Central memory CD8-positive, alpha-beta T cell (primary cell): ENCODE results near the gene CREB3L1.
"Not testable (repeated sequence)": the region's sequence is repeated elsewhere in the genome, so short reads cannot be mapped to it uniquely, and the experiment has no call there.

Experiments used
- ATAC-seq: fragments of 150-1000 bp; cut with Tn5 transposase; replicated peaks from 2 replicates; pipeline ENCODE4 v1.10.0; 2022; ENCODE audit warnings: mild to moderate bottlenecking, moderate FRiP score, moderate number of reproducible peaks; ENCODE audit not compliant: poor library complexity, severe bottlenecking; ENCODE audit errors: extremely low read depth
- DNase-seq, 2 donors: peaks; one replicate each; pipeline ENCODE4 v3.0.0; 2021; ENCODE audit warnings: low spot score in 2 of 2
- H3K27ac Mint-ChIP-seq: one replicate; pipeline ENCODE4 v1.8.0; 2022; ENCODE audit warnings: low read depth, mild to moderate bottlenecking, moderate library complexity, mixed read lengths
- H3K27me3 Mint-ChIP-seq: one replicate; pipeline ENCODE4 v1.8.0; 2022; ENCODE audit warnings: mixed read lengths
- H3K36me3 Mint-ChIP-seq: one replicate; pipeline ENCODE4 v1.8.0; 2022; ENCODE audit warnings: mild to moderate bottlenecking, moderate library complexity, mixed read lengths; ENCODE audit not compliant: insufficient read depth
- H3K4me1 Mint-ChIP-seq: one replicate; pipeline ENCODE4 v1.8.0; 2022; ENCODE audit warnings: mixed read lengths
- H3K4me3 Mint-ChIP-seq: one replicate; pipeline ENCODE4 v1.8.0; 2022; ENCODE audit warnings: mild to moderate bottlenecking, moderate library complexity, mixed read lengths
- H3K9me3 Mint-ChIP-seq: one replicate; pipeline ENCODE4 v1.8.0; 2022; ENCODE audit warnings: mixed read lengths

Gene CREB3L1

DNA sequence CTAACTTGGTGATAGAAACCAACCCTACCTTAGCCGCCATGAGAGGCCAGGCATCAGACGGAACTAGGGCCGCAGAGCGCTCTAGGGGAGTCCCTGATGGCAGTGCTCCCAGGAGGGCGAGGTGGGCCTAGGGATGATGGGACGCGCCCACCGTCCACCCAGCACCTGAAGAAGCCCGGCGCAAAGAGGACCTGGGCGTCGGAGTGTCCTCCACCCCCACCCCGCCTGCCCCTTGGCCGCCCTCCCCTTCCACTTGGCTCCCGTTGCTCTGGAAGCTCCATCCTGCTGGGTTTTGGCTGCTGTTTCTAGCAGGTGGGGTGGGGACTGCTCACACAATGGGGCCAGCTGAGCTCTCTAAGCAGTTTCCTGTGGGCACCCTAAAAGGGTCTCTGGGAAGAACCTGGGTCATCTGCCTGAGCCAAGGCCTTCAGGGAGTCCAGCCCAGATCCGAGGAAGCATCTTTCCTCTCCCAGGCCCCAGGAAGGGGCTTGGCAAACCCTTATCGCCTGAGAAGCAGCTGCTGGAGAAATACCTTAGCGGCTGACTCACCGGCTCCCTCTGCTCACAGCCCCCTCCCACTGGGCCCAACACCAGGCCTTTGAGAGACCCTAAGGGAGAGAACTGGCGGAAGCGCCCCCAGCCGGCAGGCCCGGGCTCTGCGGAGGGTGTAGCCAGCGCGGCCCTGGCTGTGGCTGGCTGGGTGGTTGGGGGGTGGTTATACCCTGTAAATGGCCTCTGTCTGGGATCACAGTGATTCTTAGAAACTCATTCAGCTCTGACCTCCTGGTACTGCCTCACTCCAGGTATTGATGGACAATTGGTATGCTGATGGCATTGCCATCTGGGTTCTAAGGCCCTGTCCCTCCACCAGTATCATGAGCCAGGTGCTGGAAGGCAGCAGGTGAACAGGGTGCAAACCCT, 19.3 kb downstream of the CREB3L1 start:
- ATAC-seq (no peak), DNase-seq (no peak)
- H3K9me3 Mint-ChIP-seq, result no peaks in the 10 kb centered on the region
- peaks cover 24% of the 10 kb centered on the region for H3K27me3 Mint-ChIP-seq
- no peaks in the 10 kb centered on the region for H3K36me3 Mint-ChIP-seq
- H3K4me1 Mint-ChIP-seq, result peaks cover 5% of the 10 kb centered on the region
- H3K4me3 Mint-ChIP-seq, result peak overlapping the region; percentile 79
- no peak overlapping the region for H3K27ac Mint-ChIP-seq

DNA sequence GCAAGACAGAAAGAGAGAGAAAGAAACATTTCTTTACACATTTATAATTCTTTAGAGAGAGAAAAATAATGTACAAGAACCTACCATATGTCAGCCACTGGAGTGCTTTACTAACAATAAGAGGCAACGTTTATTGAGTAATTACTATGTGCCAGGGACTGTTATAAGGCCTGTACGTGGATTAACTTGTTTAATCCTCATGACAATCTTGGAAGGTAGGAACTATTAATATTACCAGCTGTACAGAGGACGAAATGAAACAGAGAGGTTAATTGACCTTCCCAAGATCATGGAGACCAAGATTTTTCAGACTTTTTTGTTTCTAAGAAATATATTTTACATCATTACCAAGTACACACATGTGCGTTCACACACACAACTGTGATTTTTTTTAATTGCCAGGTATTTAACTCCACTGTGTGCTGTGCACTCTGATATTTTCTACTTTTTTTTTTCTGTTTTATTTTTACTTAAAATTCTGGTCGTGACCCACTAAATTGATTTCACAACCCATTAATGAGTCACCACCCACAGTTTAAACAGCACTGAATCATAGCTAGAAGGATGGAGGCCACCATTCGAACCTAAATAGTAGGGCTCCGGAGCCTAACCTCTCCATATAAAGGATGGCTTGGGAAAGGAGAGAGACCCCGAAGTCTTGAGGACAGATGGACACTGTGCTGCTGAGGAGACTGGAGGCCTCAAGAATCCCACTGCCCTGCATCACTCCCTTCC, 21.4 kb downstream of the CREB3L1 start:
- Mint-ChIP-seq H3K36me3 (no peaks in the 10 kb centered on the region), H3K4me3 (no peak overlapping the region), H3K27me3 (peaks cover 24% of the 10 kb centered on the region), H3K4me1 (peaks cover 5% of the 10 kb centered on the region), H3K27ac (no peak overlapping the region), H3K9me3 (no peaks in the 10 kb centered on the region)
- ATAC-seq (no peak), DNase-seq (no peak)

DNA sequence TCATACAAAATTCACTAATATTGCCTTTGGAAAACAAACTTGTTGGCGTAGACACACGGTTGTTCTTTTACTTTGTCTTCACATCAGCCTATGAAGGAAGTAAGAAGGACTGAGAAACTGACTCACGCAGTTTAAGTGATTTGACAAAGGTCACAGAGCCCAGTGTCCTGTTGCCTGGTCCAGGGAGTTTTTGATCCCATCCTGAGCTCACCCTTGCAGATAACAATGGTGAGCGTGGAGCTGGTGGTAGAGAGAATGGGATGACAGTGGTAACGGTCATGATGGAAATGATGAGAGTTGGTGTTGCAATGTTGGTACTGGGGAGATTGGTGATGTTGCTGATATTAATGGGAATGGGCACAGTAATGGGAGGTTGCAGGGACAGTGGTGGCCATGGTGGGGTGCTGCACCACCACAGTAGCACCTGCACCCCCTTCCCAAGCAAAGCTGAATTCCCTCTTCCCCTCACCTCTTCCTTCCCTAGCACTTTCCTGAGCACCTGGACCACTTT, 22.0 kb downstream of the CREB3L1 start:
- peaks cover 24% of the 10 kb centered on the region for H3K27me3 Mint-ChIP-seq
- ATAC-seq, result no peak

DNA sequence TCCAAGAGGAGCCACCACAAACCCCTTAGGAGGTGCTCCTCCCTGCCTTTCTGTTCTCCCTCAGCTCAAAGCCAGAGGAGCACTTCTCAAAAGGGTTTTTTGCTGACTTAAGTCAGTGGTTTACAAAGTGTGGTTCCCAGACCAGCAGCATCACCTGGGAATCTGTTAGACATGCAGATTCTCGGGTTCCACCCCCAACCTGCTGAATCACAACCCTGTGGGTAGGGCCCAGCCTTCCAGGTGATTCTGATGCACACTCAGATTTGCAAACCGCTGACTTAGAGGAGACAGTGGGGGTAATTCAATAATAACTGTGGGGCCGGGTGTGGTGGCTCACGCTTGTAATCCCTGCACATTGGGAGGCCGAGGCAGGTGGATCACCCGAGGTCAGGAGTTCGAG, 22.8 kb downstream of the CREB3L1 start:
- ATAC-seq, result no peak
- Mint-ChIP-seq H3K27ac (no peak overlapping the region), H3K4me1 (peaks cover 5% of the 10 kb centered on the region), H3K36me3 (peaks cover 1% of the 10 kb centered on the region), H3K27me3 (peaks cover 24% of the 10 kb centered on the region), H3K9me3 (no peaks in the 10 kb centered on the region), H3K4me3 (no peak overlapping the region)
- no peak for DNase-seq

More for the DNA sequence above, 22.0 kb downstream of the CREB3L1 start:
- Mint-ChIP-seq H3K27ac (no peak overlapping the region), H3K9me3 (no peaks in the 10 kb centered on the region), H3K4me3 (no peak overlapping the region), H3K4me1 (peaks cover 5% of the 10 kb centered on the region), H3K36me3 (no peaks in the 10 kb centered on the region)
- DNase-seq, result no peak

DNA sequence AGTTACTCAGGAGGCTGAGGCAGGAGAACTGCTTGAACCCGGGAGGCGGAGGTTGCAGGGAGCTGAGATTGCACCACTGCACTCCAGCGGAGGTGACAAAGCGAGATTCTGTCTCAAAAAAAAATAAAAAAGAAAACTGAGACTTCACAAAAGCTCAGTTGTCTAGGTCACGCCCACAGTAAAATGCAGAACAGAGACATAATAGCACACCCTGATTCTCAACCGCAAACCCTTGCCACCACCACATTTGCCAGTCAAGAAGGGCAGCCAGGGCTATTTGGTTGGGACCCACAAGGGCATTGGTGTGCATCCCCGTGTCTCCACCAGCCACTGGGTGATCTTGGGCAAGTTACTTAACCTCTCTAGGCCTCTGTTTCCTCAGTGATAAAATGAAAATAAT, 25.4 kb downstream of the CREB3L1 start:
- ATAC-seq, result no peak

DNA sequence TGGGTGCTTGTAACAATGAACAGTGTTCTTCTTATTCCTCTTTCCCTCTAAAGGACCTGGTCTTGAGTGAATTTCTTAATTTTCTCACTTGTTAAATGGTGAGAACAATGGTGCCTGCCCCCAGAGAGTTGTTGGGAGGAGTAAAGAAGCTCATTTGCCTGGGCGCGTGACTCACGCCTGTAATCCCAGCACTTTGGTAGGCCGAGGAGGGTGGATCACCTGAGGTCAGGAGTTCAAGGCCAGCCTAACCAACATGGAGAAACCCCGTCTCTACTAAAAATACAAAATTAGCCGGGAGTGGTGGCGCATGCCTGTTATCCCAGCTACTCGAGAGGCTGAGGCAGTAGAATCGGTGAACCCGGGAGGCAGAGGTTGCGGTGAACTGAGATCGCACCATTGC, 26.6 kb downstream of the CREB3L1 start:
- ATAC-seq, H3K36me3 Mint-ChIP-seq, DNase-seq, H3K9me3 Mint-ChIP-seq, H3K4me3 Mint-ChIP-seq, H3K27me3 Mint-ChIP-seq, H3K4me1 Mint-ChIP-seq, H3K27ac Mint-ChIP-seq: not testable (repeated sequence)

More for the DNA sequence above, 25.4 kb downstream of the CREB3L1 start:
- H3K36me3 Mint-ChIP-seq, result peaks cover 1% of the 10 kb centered on the region
- H3K27ac Mint-ChIP-seq, result no peak overlapping the region
- no peak for DNase-seq
- no peaks in the 10 kb centered on the region for H3K9me3 Mint-ChIP-seq
- peaks cover 16% of the 10 kb centered on the region for H3K27me3 Mint-ChIP-seq
- H3K4me3 Mint-ChIP-seq, result no peak overlapping the region
- no peaks in the 10 kb centered on the region for H3K4me1 Mint-ChIP-seq

DNA sequence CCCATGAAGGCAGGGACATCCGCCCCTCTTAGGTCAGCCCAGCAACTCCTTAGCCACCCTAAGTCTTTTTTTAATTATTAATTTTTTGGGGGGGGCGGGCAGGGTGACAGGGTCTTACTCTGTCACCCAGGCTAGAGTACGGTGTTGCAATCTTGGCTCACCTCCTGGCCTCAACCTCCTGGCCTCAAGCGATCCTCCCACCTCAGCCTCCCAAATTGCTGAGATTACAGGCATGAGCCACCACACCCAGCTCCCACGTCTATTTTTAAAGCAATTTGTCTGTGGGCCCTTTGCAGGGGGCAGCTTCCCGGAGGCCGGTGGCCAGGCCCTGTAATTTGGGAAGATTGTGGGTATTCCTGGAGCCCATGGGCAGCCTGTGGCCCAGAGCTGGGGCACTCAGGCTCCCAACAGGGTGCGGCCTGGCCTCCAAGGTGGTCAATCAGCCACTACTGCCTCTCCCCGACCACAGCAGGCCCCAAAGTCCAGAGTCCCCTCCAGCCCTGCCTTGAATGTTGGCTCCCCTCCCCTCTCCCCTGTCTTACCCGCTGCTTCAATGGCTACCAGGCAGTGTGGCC, 27.2 kb downstream of the CREB3L1 start:
- Mint-ChIP-seq H3K27ac (no peak overlapping the region), H3K36me3 (peaks cover 1% of the 10 kb centered on the region), H3K4me1 (no peaks in the 10 kb centered on the region), H3K27me3 (no peaks in the 10 kb centered on the region), H3K4me3 (no peak overlapping the region), H3K9me3 (no peaks in the 10 kb centered on the region)
- ATAC-seq (no peak), DNase-seq (no peak)

DNA sequence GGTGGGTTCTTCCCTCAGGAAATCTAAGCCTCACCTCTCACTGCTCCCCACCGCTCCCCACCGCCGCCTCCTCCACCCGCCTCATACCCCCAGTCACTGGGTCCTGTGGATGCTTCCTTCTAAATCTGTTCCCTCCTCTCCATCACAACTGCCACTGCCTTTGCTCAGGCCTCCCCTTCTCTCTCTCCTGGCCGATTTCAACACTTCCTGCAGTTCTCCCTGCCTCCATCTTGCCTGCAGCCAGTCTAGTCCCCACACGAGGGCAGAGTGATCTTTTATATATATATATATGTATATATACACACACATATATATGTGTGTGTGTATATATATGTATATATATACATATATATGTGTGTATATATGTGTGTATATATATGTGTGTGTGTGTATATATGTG, 27.8 kb downstream of the CREB3L1 start:
- Mint-ChIP-seq H3K27ac (no peak overlapping the region), H3K4me3 (no peak overlapping the region), H3K4me1 (no peaks in the 10 kb centered on the region), H3K27me3 (no peaks in the 10 kb centered on the region), H3K36me3 (peaks cover 1% of the 10 kb centered on the region), H3K9me3 (no peaks in the 10 kb centered on the region)
- DNase-seq (no peak), ATAC-seq (peak; percentile 36)

DNA sequence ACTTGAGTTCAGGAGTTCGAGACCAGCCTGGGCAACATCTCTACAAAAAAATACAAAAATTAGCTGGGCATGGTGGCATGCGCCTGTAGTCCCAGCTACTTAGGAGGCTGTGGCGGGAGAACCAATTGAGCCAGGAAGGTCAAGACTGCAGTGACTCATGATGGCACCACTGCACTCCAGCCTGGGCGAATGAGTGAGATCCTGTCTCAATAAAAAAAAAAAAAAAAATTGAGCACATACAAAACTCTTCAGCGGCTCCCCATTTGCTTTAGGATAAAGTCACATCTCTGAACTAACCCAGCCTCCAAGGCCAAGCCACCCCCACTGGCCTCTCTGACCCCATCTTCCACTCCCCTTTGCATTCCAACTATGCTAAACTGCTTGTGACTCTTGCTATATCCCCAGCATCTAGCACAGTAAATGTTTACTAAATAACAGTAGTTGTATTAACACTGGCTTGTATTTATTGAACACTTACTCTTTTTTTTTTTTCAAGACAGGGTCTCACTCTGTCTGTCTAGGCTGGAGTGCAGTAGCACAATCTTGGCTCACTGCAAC, 28.9 kb downstream of the CREB3L1 start:
- H3K36me3 Mint-ChIP-seq, result peaks cover 1% of the 10 kb centered on the region
- peaks cover 3% of the 10 kb centered on the region for H3K27me3 Mint-ChIP-seq
- DNase-seq, result no peak
- no peak for ATAC-seq
- H3K4me1 Mint-ChIP-seq, result no peaks in the 10 kb centered on the region
- H3K9me3 Mint-ChIP-seq, result no peaks in the 10 kb centered on the region
- H3K4me3 Mint-ChIP-seq, result no peak overlapping the region
- H3K27ac Mint-ChIP-seq, result no peak overlapping the region

DNA sequence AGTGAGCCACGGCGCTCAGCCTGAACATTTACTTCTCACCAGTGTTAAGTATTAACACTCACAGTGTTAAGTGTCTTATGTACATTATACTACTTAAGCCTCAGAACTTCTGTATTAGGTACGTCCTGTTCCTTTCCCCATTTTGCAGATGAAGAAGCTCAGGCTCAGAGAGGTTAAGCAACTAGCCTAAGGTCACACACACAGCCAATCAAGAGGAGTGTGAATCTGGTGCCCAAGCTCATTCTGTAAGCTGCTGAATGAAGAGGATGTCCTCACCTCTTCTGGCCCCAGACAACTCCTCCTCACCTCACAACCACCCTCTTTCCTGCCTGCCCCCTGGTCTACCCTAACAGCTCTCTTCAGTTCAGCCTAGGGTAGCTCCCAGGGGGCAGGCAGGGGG, 29.9 kb downstream of the CREB3L1 start:
- H3K27ac Mint-ChIP-seq, result no peak overlapping the region
- no peaks in the 10 kb centered on the region for H3K9me3 Mint-ChIP-seq
- H3K4me3 Mint-ChIP-seq, result no peak overlapping the region
- H3K4me1 Mint-ChIP-seq, result no peaks in the 10 kb centered on the region
- DNase-seq (no peak), ATAC-seq (no peak)
- H3K27me3 Mint-ChIP-seq, result peaks cover 12% of the 10 kb centered on the region
- H3K36me3 Mint-ChIP-seq, result peaks cover 1% of the 10 kb centered on the region

DNA sequence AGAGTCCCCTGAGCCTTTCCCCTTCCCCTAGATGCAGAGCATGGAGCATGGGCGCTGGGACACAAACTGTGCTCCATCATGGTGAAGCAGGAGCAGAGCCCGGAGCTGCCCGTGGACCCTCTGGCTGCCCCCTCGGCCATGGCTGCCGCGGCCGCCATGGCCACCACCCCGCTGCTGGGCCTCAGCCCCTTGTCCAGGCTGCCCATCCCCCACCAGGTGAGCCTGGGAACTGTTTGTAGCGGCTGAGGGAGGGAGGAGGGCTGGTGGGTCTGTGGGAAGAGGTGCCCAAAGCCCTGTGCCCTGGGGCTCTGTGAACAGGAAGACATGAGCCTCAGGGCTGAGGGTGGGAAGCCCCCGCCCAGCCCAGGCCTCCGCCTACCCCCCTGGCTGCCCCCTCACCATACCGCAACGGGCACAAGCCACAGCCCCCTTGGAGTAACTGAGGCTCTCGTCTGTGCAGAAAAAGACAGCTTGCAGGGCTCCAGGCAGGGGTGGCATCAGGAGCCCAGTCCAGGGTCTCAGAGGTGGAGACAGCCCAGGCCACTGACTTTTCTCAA, 30.4 kb downstream of the CREB3L1 start:
- DNase-seq (no peak), ATAC-seq (no peak)
- Mint-ChIP-seq H3K4me3 (no peak overlapping the region), H3K27ac (no peak overlapping the region), H3K4me1 (no peaks in the 10 kb centered on the region), H3K27me3 (peaks cover 16% of the 10 kb centered on the region), H3K9me3 (no peaks in the 10 kb centered on the region), H3K36me3 (peaks cover 1% of the 10 kb centered on the region)
